Measurements from ENCODE around the gene UNC13D.
"Not testable (repeated sequence)": the region's sequence is repeated elsewhere in the genome, so short reads cannot be mapped to it uniquely, and the experiment has no call there.

Gene UNC13D

DNA sequence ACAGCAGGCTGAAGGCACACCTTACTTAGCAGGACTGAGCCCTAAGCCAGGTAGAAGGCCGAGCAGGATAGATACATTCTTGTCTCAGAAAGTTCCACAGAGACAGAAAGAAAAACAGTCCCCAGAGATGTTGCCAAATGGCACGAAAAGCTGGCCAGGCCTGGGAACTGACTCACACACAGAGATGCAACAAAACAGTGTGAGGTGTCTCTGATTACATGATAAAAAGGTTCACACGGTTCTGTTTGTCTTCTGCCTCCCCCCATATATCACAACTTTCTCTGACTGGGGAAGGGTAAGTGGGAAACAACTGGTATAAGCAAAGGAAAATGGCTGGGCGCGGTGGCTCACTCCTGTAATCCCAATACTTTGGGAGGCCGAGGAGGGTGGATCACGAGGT is 9.2 kb upstream of the UNC13D start:
- H2AFZ ChIP-seq (ENCODE audit: low read length): no peak overlapping the region
- no peaks in the 10 kb centered on the region for H3K36me3 ChIP-seq (replicated peaks; ENCODE audit: insufficient read depth, low read length)
- no peak for TF ChIP-seq EZH2phosphoT487 (IDR thresholded peaks at IDR 0.05; ENCODE audit: low read length)
- TF ChIP-seq, protein P1, sequence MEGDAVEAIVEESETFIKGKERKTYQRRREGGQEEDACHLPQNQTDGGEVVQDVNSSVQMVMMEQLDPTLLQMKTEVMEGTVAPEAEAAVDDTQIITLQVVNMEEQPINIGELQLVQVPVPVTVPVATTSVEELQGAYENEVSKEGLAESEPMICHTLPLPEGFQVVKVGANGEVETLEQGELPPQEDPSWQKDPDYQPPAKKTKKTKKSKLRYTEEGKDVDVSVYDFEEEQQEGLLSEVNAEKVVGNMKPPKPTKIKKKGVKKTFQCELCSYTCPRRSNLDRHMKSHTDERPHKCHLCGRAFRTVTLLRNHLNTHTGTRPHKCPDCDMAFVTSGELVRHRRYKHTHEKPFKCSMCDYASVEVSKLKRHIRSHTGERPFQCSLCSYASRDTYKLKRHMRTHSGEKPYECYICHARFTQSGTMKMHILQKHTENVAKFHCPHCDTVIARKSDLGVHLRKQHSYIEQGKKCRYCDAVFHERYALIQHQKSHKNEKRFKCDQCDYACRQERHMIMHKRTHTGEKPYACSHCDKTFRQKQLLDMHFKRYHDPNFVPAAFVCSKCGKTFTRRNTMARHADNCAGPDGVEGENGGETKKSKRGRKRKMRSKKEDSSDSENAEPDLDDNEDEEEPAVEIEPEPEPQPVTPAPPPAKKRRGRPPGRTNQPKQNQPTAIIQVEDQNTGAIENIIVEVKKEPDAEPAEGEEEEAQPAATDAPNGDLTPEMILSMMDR (IDR thresholded peaks at IDR 0.05; ENCODE audit: low read length): no peak
- TF ChIP-seq EZH2 (optimal IDR thresholded peaks at IDR 0.05; ENCODE audit: low read depth, low read length): no peak
- peaks cover 5% of the 10 kb centered on the region for H3K4me1 ChIP-seq (ENCODE audit: low read length)
- peaks cover 30% of the 10 kb centered on the region for H3K79me2 ChIP-seq (ENCODE audit: low read length)
- no peaks in the 10 kb centered on the region for H3K27me3 ChIP-seq (replicated peaks; ENCODE audit: insufficient read depth, low read length)
- H3K9me2 ChIP-seq (replicated peaks; ENCODE audit: insufficient read depth, low read length): no peaks in the 10 kb centered on the region
- no peak overlapping the region for H3K27ac ChIP-seq (ENCODE audit: low read length)
- no peak overlapping the region for H3K4me3 ChIP-seq (ENCODE audit: low read length)
- no peak for DNase-seq
- H3F3A ChIP-seq (ENCODE audit: insufficient read depth, low read length): peaks cover 6% of the 10 kb centered on the region; the same call in 1 of the 2 replicates
- no peaks in the 10 kb centered on the region for H4K20me1 ChIP-seq (ENCODE audit: insufficient read depth, low read length)
- H3K9ac ChIP-seq (ENCODE audit: low read length): no peak overlapping the region
- no peak overlapping the region for H3K4me2 ChIP-seq (ENCODE audit: low read depth, low read length)
- H3K9me3 ChIP-seq (replicated peaks; ENCODE audit: insufficient read depth, low read length): no peaks in the 10 kb centered on the region

DNA sequence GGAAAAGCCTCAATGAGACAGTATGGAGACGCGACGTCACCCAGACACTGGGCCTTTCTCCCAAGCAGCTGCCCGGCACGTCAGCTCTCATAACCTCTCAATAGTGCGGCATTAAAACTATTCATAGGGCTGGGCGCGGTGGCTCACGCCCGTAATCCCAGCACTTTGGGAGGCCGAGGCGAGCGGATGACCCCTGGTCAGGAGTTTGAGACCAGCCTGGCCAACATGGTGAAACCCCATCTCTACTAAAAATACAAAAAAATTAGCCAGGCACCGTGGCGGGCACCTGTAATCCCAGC is 7.4 kb upstream of the UNC13D start:
- H3K9ac ChIP-seq (ENCODE audit: low read length); H3K4me1 ChIP-seq (ENCODE audit: low read length); H3K36me3 ChIP-seq (replicated peaks; ENCODE audit: insufficient read depth, low read length): not testable (repeated sequence)

DNA sequence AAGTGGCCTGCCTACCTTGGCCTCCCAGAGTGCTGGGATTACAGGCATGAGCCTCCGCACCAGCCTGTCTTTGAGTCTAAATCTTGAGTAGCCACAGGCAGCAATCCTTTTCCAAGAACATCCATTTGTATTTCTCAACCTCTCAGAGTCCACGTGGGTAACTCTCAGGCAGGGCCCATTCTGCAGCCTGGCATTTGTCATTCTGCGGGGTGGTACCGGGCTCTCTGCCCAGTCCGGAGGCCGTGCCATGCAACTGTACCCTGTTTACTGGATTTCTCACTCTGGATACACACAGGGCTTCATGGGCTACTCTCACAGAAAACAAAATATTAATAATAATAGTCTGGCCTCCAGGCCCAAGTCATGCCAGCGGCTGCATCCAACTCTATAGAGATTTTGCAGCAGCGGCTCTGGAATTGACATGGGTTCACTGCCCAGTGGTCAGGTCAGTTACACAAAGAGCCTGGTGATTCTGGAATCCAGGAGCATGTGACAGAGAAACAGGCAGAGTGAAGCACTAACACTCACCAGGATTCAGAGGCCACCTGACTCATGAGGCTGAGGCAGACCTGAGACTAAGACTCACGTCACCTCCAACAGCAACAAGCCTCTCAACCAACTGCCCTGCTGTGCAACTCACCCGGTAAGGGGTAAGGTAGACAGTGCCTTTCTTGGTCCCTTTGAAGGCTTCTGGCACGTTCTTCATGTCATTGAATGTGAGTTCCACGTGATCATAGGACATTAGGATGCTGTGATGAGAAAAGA is 6.9 kb upstream of the UNC13D start:
- Histone ChIP-seq H3F3A (ENCODE audit: insufficient read depth, low read length) (peaks cover 3% of the 10 kb centered on the region; the same call in 1 of the 2 replicates), H2AFZ (ENCODE audit: low read length) (no peak overlapping the region), H3K9ac (ENCODE audit: low read length) (no peak overlapping the region), H3K9me2 (replicated peaks; ENCODE audit: insufficient read depth, low read length) (no peaks in the 10 kb centered on the region), H4K20me1 (ENCODE audit: insufficient read depth, low read length) (no peaks in the 10 kb centered on the region), H3K79me2 (ENCODE audit: low read length) (peaks cover 25% of the 10 kb centered on the region), H3K9me3 (replicated peaks; ENCODE audit: insufficient read depth, low read length) (no peaks in the 10 kb centered on the region), H3K27me3 (replicated peaks; ENCODE audit: insufficient read depth, low read length) (no peaks in the 10 kb centered on the region), H3K4me1 (ENCODE audit: low read length) (peaks cover 5% of the 10 kb centered on the region), H3K36me3 (replicated peaks; ENCODE audit: insufficient read depth, low read length) (no peaks in the 10 kb centered on the region), H3K4me2 (ENCODE audit: low read depth, low read length) (no peak overlapping the region), H3K27ac (ENCODE audit: low read length) (no peak overlapping the region), H3K4me3 (ENCODE audit: low read length) (no peak overlapping the region)
- TF ChIP-seq EZH2phosphoT487 (IDR thresholded peaks at IDR 0.05; ENCODE audit: low read length) (no peak), EZH2 (optimal IDR thresholded peaks at IDR 0.05; ENCODE audit: low read depth, low read length) (no peak)
- TF ChIP-seq, protein P1 (IDR thresholded peaks at IDR 0.05; ENCODE audit: low read length): no peak
- no peak for DNase-seq

More for the DNA sequence above, 7.4 kb upstream of the UNC13D start:
- H3K9me2 ChIP-seq (replicated peaks; ENCODE audit: insufficient read depth, low read length); H2AFZ ChIP-seq (ENCODE audit: low read length); H3K4me3 ChIP-seq (ENCODE audit: low read length); H3F3A ChIP-seq (ENCODE audit: insufficient read depth, low read length); H3K4me2 ChIP-seq (ENCODE audit: low read depth, low read length); DNase-seq; H3K27ac ChIP-seq (ENCODE audit: low read length); H3K27me3 ChIP-seq (replicated peaks; ENCODE audit: insufficient read depth, low read length); H4K20me1 ChIP-seq (ENCODE audit: insufficient read depth, low read length); H3K9me3 ChIP-seq (replicated peaks; ENCODE audit: insufficient read depth, low read length): not testable (repeated sequence)
- H3K79me2 ChIP-seq (ENCODE audit: low read length): peaks cover 30% of the 10 kb centered on the region

DNA sequence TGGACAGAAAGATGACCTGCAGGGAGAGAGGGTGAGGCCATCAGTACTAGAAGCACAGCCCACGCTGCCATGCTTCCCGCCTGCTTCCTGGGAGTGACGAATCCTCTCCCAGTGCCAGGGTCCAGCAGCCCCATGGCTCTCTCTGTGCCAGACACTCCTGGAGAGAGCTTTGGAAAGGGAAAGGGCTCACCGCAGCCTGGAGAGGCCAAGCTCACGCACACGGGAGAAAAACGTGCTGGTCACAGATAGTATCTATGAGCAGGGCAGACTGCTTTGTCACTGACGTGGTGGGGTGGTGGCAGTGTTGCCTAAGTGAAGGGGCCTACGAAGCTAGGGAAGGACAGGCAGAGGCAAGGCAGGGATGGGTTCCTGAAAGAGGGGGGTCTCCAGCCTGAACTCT is 5.5 kb upstream of the UNC13D start:
- H3K4me3 ChIP-seq (ENCODE audit: low read length): no peak overlapping the region
- H3K9me3 ChIP-seq (replicated peaks; ENCODE audit: insufficient read depth, low read length): no peaks in the 10 kb centered on the region
- no peaks in the 10 kb centered on the region for H3K27me3 ChIP-seq (replicated peaks; ENCODE audit: insufficient read depth, low read length)
- no peaks in the 10 kb centered on the region; the same call in 1 of the 2 replicates for H3F3A ChIP-seq (ENCODE audit: insufficient read depth, low read length)
- H3K36me3 ChIP-seq (replicated peaks; ENCODE audit: insufficient read depth, low read length): no peaks in the 10 kb centered on the region
- H4K20me1 ChIP-seq (ENCODE audit: insufficient read depth, low read length): no peaks in the 10 kb centered on the region
- H3K9me2 ChIP-seq (replicated peaks; ENCODE audit: insufficient read depth, low read length): no peaks in the 10 kb centered on the region
- H3K27ac ChIP-seq (ENCODE audit: low read length): no peak overlapping the region
- peaks cover 18% of the 10 kb centered on the region for H3K79me2 ChIP-seq (ENCODE audit: low read length)
- peaks cover 5% of the 10 kb centered on the region for H3K4me1 ChIP-seq (ENCODE audit: low read length)
- TF ChIP-seq EZH2 (optimal IDR thresholded peaks at IDR 0.05; ENCODE audit: low read depth, low read length) (no peak), EZH2phosphoT487 (IDR thresholded peaks at IDR 0.05; ENCODE audit: low read length) (no peak)
- TF ChIP-seq, protein P1 (IDR thresholded peaks at IDR 0.05; ENCODE audit: low read length): no peak
- no peak for DNase-seq
- no peak overlapping the region for H3K4me2 ChIP-seq (ENCODE audit: low read depth, low read length)
- no peak overlapping the region for H3K9ac ChIP-seq (ENCODE audit: low read length)
- H2AFZ ChIP-seq (ENCODE audit: low read length): no peak overlapping the region

Data from MM.1S (cell line).